Activated naive CD8-positive, alpha-beta T cell treated with anti-CD3 and anti-CD28 coated beads, Interleukin-2, amount 10 ng/mL, durations not matched to agents 7 days and 5 days (primary cell): Measurements from ENCODE around the gene NFATC1. TPM values are rescaled to one million over a fixed set of nuclear protein-coding genes. Genes with fewer than 3 reads are reported as not detected.

ENCODE experiments used
- ATAC-seq: fragments of 150-1000 bp; cut with Tn5 transposase; one replicate; pipeline ENCODE4 v1.10.0; 2021; ENCODE audit warnings: low read depth, moderate library complexity
- POLR2A ChIA-PET: fragments of 350-600 bp; sonication (Branson Sonifier 250); formaldehyde crosslinking; loops from one replicate; lab custom pipeline; 2021; ENCODE audit warnings: antibody characterized with exemption; lab: Charles Lee
- DNase-seq: peaks from one replicate; pipeline ENCODE4 v3.0.0; 2021
- H3K27ac Mint-ChIP-seq: one replicate; pipeline ENCODE4 v1.8.0; 2022; ENCODE audit warnings: mild to moderate bottlenecking, mixed read lengths
- H3K27me3 Mint-ChIP-seq: one replicate; pipeline ENCODE4 v1.8.0; 2022; ENCODE audit warnings: mild to moderate bottlenecking, moderate library complexity, mixed read lengths
- H3K36me3 Mint-ChIP-seq: one replicate; pipeline ENCODE4 v1.8.0; 2021; ENCODE audit warnings: mild to moderate bottlenecking, mixed read lengths
- H3K4me1 Mint-ChIP-seq: one replicate; pipeline ENCODE4 v1.8.0; 2021; ENCODE audit warnings: mixed read lengths
- H3K4me3 Mint-ChIP-seq: one replicate; pipeline ENCODE4 v1.8.0; 2022; ENCODE audit warnings: mild to moderate bottlenecking, moderate library complexity, mixed read lengths
- H3K9me3 Mint-ChIP-seq: one replicate; pipeline ENCODE4 v1.8.0; 2021; ENCODE audit warnings: mixed read lengths
- total RNA-seq, 2 experiments: library from RNA; stranded (reverse); gene quantifications; one replicate each; pipeline ENCODE4 v1.2.3, GENCODE V29; 2021

NFATC1 gene
- total RNA-seq, 2 experiments from 2014 or later = 46.9 to 50.8 TPM

GRCh38 chr18:79465392-79465991, 69.8 kb downstream of the NFATC1 start:
- Mint-ChIP-seq H3K4me3 (no peak overlapping the region), H3K36me3 (peaks cover 9% of the 10 kb centered on the region), H3K9me3 (no peaks in the 10 kb centered on the region), H3K27ac (no peak overlapping the region), H3K27me3 (no peaks in the 10 kb centered on the region), H3K4me1 (peaks cover 8% of the 10 kb centered on the region)
- DNase-seq (no peak), ATAC-seq (no peak)
- POLR2A ChIA-PET = no interaction called here

GRCh38 chr18:79466591-79466990, 70.9 kb downstream of the NFATC1 start:
- no peak overlapping the region for H3K4me3 Mint-ChIP-seq
- no peaks in the 10 kb centered on the region for H3K27me3 Mint-ChIP-seq
- POLR2A ChIA-PET = no interaction called here
- ATAC-seq (no peak), DNase-seq (no peak)
- H3K4me1 Mint-ChIP-seq = peaks cover 8% of the 10 kb centered on the region
- H3K9me3 Mint-ChIP-seq = no peaks in the 10 kb centered on the region
- peaks cover 14% of the 10 kb centered on the region for H3K36me3 Mint-ChIP-seq
- H3K27ac Mint-ChIP-seq = no peak overlapping the region

GRCh38 chr18:79467126-79467525, 71.4 kb downstream of the NFATC1 start:
- POLR2A ChIA-PET = no interaction called here
- H3K27me3 Mint-ChIP-seq = no peaks in the 10 kb centered on the region
- no peak for DNase-seq
- no peak for ATAC-seq
- H3K36me3 Mint-ChIP-seq = peaks cover 11% of the 10 kb centered on the region
- no peak overlapping the region for H3K27ac Mint-ChIP-seq
- peaks cover 8% of the 10 kb centered on the region for H3K4me1 Mint-ChIP-seq
- no peaks in the 10 kb centered on the region for H3K9me3 Mint-ChIP-seq
- H3K4me3 Mint-ChIP-seq = no peak overlapping the region

- Mint-ChIP-seq H3K27ac (peak overlapping the region; percentile 13), H3K36me3 (peaks cover 20% of the 10 kb centered on the region), H3K9me3 (no peaks in the 10 kb centered on the region), H3K4me1 (peaks cover 8% of the 10 kb centered on the region), H3K4me3 (no peak overlapping the region), H3K27me3 (no peaks in the 10 kb centered on the region)
- peak; percentile 42 for ATAC-seq
- no peak for DNase-seq
- POLR2A ChIA-PET = interaction anchor here (0.6 to 0.7 kb wide), 3 partner anchors 11 to 63 kb away, joined by 3 to 5 read pairs (median 3); no protein-coding TSS in a partner anchor
These were observed 72.5 kb downstream of the NFATC1 start for GRCh38 chr18:79468119-79468789.

GRCh38 chr18:79469309-79469708, 73.6 kb downstream of the NFATC1 start:
- POLR2A ChIA-PET = no interaction called here
- no peak overlapping the region for H3K27ac Mint-ChIP-seq
- DNase-seq (no peak), ATAC-seq (no peak)
- peaks cover 8% of the 10 kb centered on the region for H3K4me1 Mint-ChIP-seq
- H3K36me3 Mint-ChIP-seq = peaks cover 22% of the 10 kb centered on the region
- H3K9me3 Mint-ChIP-seq = no peaks in the 10 kb centered on the region
- no peaks in the 10 kb centered on the region for H3K27me3 Mint-ChIP-seq
- no peak overlapping the region for H3K4me3 Mint-ChIP-seq

GRCh38 chr18:79469751-79470505, 74.2 kb downstream of the NFATC1 start:
- Mint-ChIP-seq H3K36me3 (peaks cover 22% of the 10 kb centered on the region), H3K27ac (no peak overlapping the region), H3K27me3 (no peaks in the 10 kb centered on the region), H3K9me3 (no peaks in the 10 kb centered on the region), H3K4me3 (no peak overlapping the region), H3K4me1 (peaks cover 8% of the 10 kb centered on the region)
- ATAC-seq (no peak), DNase-seq (no peak)
- POLR2A ChIA-PET = no interaction called here

- DNase-seq = no peak
- Mint-ChIP-seq H3K4me1 (peaks cover 7% of the 10 kb centered on the region), H3K27me3 (no peaks in the 10 kb centered on the region), H3K27ac (no peak overlapping the region), H3K36me3 (peaks cover 20% of the 10 kb centered on the region), H3K4me3 (no peak overlapping the region), H3K9me3 (no peaks in the 10 kb centered on the region)
- POLR2A ChIA-PET = no interaction called here
- no peak for ATAC-seq
These were observed 74.8 kb downstream of the NFATC1 start for GRCh38 chr18:79470547-79470946.

- ATAC-seq (no peak), DNase-seq (no peak)
- Mint-ChIP-seq H3K27me3 (no peaks in the 10 kb centered on the region), H3K36me3 (peaks cover 20% of the 10 kb centered on the region), H3K4me1 (peaks cover 7% of the 10 kb centered on the region), H3K9me3 (no peaks in the 10 kb centered on the region), H3K27ac (no peak overlapping the region), H3K4me3 (no peak overlapping the region)
- POLR2A ChIA-PET = no interaction called here
These were observed 75.3 kb downstream of the NFATC1 start for GRCh38 chr18:79471046-79471445.

- Mint-ChIP-seq H3K27me3 (no peaks in the 10 kb centered on the region), H3K4me1 (peaks cover 7% of the 10 kb centered on the region), H3K27ac (no peak overlapping the region), H3K4me3 (no peak overlapping the region), H3K36me3 (peaks cover 20% of the 10 kb centered on the region), H3K9me3 (no peaks in the 10 kb centered on the region)
- DNase-seq (no peak), ATAC-seq (no peak)
- POLR2A ChIA-PET = no interaction called here
These were observed 75.9 kb downstream of the NFATC1 start for GRCh38 chr18:79471597-79471996.

- no peak overlapping the region for H3K4me3 Mint-ChIP-seq
- H3K4me1 Mint-ChIP-seq = peaks cover 7% of the 10 kb centered on the region
- ATAC-seq (no peak), DNase-seq (no peak)
- H3K9me3 Mint-ChIP-seq = no peaks in the 10 kb centered on the region
- H3K27ac Mint-ChIP-seq = no peak overlapping the region
- POLR2A ChIA-PET = no interaction called here
- H3K27me3 Mint-ChIP-seq = no peaks in the 10 kb centered on the region
- peaks cover 20% of the 10 kb centered on the region for H3K36me3 Mint-ChIP-seq
These were observed 76.4 kb downstream of the NFATC1 start for GRCh38 chr18:79472176-79472575.

- H3K27ac Mint-ChIP-seq = no peak overlapping the region
- H3K9me3 Mint-ChIP-seq = no peaks in the 10 kb centered on the region
- POLR2A ChIA-PET = no interaction called here
- no peak for ATAC-seq
- H3K4me1 Mint-ChIP-seq = peaks cover 5% of the 10 kb centered on the region
- no peaks in the 10 kb centered on the region for H3K27me3 Mint-ChIP-seq
- no peak overlapping the region for H3K4me3 Mint-ChIP-seq
- DNase-seq = no peak
- H3K36me3 Mint-ChIP-seq = peaks cover 20% of the 10 kb centered on the region
These were observed 77.2 kb downstream of the NFATC1 start for GRCh38 chr18:79472946-79473345.

- DNase-seq = no peak
- Mint-ChIP-seq H3K4me1 (peaks cover 2% of the 10 kb centered on the region), H3K27ac (no peak overlapping the region), H3K27me3 (no peaks in the 10 kb centered on the region), H3K4me3 (no peak overlapping the region), H3K9me3 (no peaks in the 10 kb centered on the region), H3K36me3 (peaks cover 13% of the 10 kb centered on the region)
- no peak for ATAC-seq
- POLR2A ChIA-PET = no interaction called here
These were observed 80.5 kb downstream of the NFATC1 start for GRCh38 chr18:79476031-79476917.

- no peak overlapping the region for H3K4me3 Mint-ChIP-seq
- peaks cover 13% of the 10 kb centered on the region for H3K36me3 Mint-ChIP-seq
- no peaks in the 10 kb centered on the region for H3K9me3 Mint-ChIP-seq
- no peaks in the 10 kb centered on the region for H3K27me3 Mint-ChIP-seq
- DNase-seq (no peak), ATAC-seq (no peak)
- no peak overlapping the region for H3K27ac Mint-ChIP-seq
- peaks cover 2% of the 10 kb centered on the region for H3K4me1 Mint-ChIP-seq
- POLR2A ChIA-PET = no interaction called here
These were observed 81.3 kb downstream of the NFATC1 start for GRCh38 chr18:79476918-79477571.
